Peyer's patch (tissue), 4 donors: ENCODE results near the gene BACH2.

ENCODE experiments used
- CTCF ChIP-seq, 6 experiments: fragments of 450-650 bp in 4 of 6; fragments of 200-600 bp in 2 of 6; sonication (generic) in 1 of 6; IDR thresholded peaks; one replicate each; pipeline ENCODE4 v1.5.1; 2017 to 2019; ENCODE audit warnings: antibody characterized with exemption in 6 of 6, mild to moderate bottlenecking in 3 of 6, moderate library complexity in 1 of 6
- POLR2A ChIP-seq, 2 donors: fragments of 450-650 bp; IDR thresholded peaks; one replicate each; pipeline ENCODE4 v1.5.1; 2017; ENCODE audit warnings: antibody characterized with exemption in 2 of 2, mild to moderate bottlenecking in 2 of 2, moderate library complexity in 2 of 2

DNA sequence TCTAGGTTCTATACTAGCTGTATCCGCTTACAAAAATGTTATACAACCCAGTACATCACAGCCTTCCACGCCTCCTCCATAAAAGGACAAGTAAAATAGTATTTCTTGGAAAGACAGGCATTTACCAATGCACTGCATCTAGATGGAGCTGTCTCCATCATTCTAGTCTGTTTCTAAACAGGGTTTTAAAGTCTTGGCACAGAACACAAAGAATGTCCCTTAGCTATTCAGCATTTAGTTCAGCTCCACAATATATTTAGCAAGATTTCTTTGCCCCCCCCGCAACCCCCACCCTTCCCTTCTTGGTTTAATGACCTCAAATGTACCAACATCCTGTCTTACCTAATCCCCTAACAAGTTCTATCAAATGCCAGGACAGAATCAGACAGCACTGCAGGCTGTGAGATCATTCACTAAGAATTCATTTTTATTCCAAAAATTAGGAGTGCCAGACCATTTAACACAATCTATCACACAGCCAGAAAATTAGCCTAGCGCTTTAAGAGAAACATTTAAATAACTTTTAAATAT is 198.6 kb downstream of the BACH2 start:
- peak in 1 of 6 experiments; percentile 5 for TF ChIP-seq CTCF (IDR thresholded peaks at IDR 0.05)
- TF ChIP-seq POLR2A (IDR thresholded peaks at IDR 0.05) = no peak
